HCT116 (cell line): ENCODE results near the gene UVSSA. TPM values are rescaled to one million over a fixed set of nuclear protein-coding genes. Genes with fewer than 3 reads are reported as not detected.

ENCODE experiments used
- ATAC-seq: fragments of 200-7000 bp; cut with Tn5 transposase; 2 replicates; pipeline ENCODE4 v1.9.1; 2020; ENCODE audit warnings: mild to moderate bottlenecking, moderate library complexity
- BruUV-seq: library from RNA; stranded (reverse); fragments of 400-500 nt; replicated peaks from 2 replicates; lab custom pipeline; 2021; lab: Mats Ljungman, UMichigan
- CTCF ChIA-PET: fragments of 300-600 bp; sonication (Branson Sonifier 250); formaldehyde crosslinking; loops from one replicate; lab custom pipeline; 2021; ENCODE audit warnings: antibody characterized with exemption; lab: Charles Lee
- POLR2A ChIA-PET: fragments of 300-600, 350-600 bp; sonication (Branson Sonifier 250); formaldehyde crosslinking; loops from one replicate; lab custom pipeline; 2021; ENCODE audit warnings: antibody characterized with exemption; lab: Charles Lee
- RAD21 ChIA-PET, 2 experiments: fragments of 300-600 bp; sonication (Branson Sonifier 250); formaldehyde crosslinking; loops; one replicate each; lab custom pipeline; 2023; ENCODE audit warnings: low total read pairs in 2 of 2; ENCODE audit not compliant: uncharacterized antibody in 2 of 2, unreplicated experiment in 2 of 2, low non-redundant PET in 1 of 2; lab: Charles Lee
- DNase-seq: peaks from one replicate; pipeline ENCODE4 v3.0.0-alpha.2; 2010; ENCODE audit warnings: low read depth, low spot score
- H2AFZ ChIP-seq: fragments of 200-600 bp; shearing (Covaris generic), sonication (generic); 2 replicates; pipeline ENCODE4 v1.6.1; 2017; ENCODE audit warnings: low read depth, mixed run types, mixed read lengths, antibody characterized with exemption, low read length; ENCODE audit not compliant: poor library complexity, severe bottlenecking
- H3K27ac ChIP-seq: 2 replicates; pipeline ENCODE4 v1.5.1; 2012; ENCODE audit warnings: low read depth, low read length
- H3K27me3 ChIP-seq: fragments of 200-600 bp; sonication (generic); 2 replicates; pipeline ENCODE4 v1.6.1; 2016; ENCODE audit warnings: mixed run types, low read length, mixed read lengths; ENCODE audit not compliant: insufficient read depth
- H3K36me3 ChIP-seq, 2 experiments: fragments of 200-500 bp in 1 of 2; fragments of 200-600 bp in 1 of 2; sonication (Bioruptor generic) in 1 of 2; sonication (generic) in 1 of 2; 2 replicates each; pipeline versions ENCODE4 v1.5.1 to v1.6.1; 2014 to 2016; ENCODE audit warnings: low read length in 2 of 2, inconsistent platforms in 1 of 2, mixed read lengths in 1 of 2, mixed run types in 1 of 2; ENCODE audit not compliant: insufficient read depth in 2 of 2, control insufficient read depth in 1 of 2
- H3K4me1 ChIP-seq, 2 experiments: fragments of 200-600 bp in 1 of 2; sonication (generic) in 1 of 2; 2 replicates each; pipeline versions ENCODE4 v1.5.1 to v1.6.1; 2012 to 2017; ENCODE audit warnings: low read length in 2 of 2, inconsistent platforms in 1 of 2, mild to moderate bottlenecking in 1 of 2, mixed read lengths in 1 of 2, mixed run types in 1 of 2, moderate library complexity in 1 of 2; ENCODE audit not compliant: insufficient read depth in 2 of 2, control insufficient read depth in 1 of 2
- H3K4me2 ChIP-seq: fragments of 200-600 bp; sonication (generic); 2 replicates; pipeline ENCODE4 v1.6.1; 2017; ENCODE audit warnings: mixed run types, low read length, mixed read lengths
- H3K4me3 ChIP-seq, 2 experiments: fragments of 200-600 bp in 1 of 2; sonication (generic) in 1 of 2; replicated peaks in 1 of 2; 2 replicates each; pipeline ENCODE4 v1.5.1; 2011 to 2016; ENCODE audit warnings: low read length in 2 of 2, control low read depth in 1 of 2, low read depth in 1 of 2, mild to moderate bottlenecking in 1 of 2, mixed read lengths in 1 of 2, mixed run types in 1 of 2
- H3K79me2 ChIP-seq: fragments of 200-600 bp; sonication (generic); 2 replicates; pipeline ENCODE4 v1.6.1; 2017; ENCODE audit warnings: mild to moderate bottlenecking, mixed run types, low read length, moderate library complexity, mixed read lengths; ENCODE audit not compliant: insufficient read depth
- H3K9ac ChIP-seq: fragments of 200-600 bp; sonication (generic); 2 replicates; pipeline ENCODE4 v1.6.1; 2016; ENCODE audit warnings: low read length, mixed read lengths
- H3K9me2 ChIP-seq: fragments of 200-600 bp; sonication (generic), shearing (Covaris generic); 2 replicates; pipeline ENCODE4 v1.6.1; 2017; ENCODE audit warnings: mixed run types, mild to moderate bottlenecking, moderate library complexity; ENCODE audit not compliant: insufficient read depth
- H3K9me3 ChIP-seq, 2 experiments: fragments of 200-500 bp in 1 of 2; fragments of 200-600 bp in 1 of 2; sonication (Bioruptor generic) in 1 of 2; sonication (generic) in 1 of 2; 2 replicates each; pipeline ENCODE4 v1.6.1; 2014 to 2017; ENCODE audit warnings: low read length in 2 of 2, mixed read lengths in 2 of 2, inconsistent platforms in 1 of 2, low read depth in 1 of 2, mild to moderate bottlenecking in 1 of 2, mixed run types in 1 of 2, moderate library complexity in 1 of 2; ENCODE audit not compliant: control insufficient read depth in 1 of 2, insufficient read depth in 1 of 2
- H4K20me1 ChIP-seq: fragments of 200-600 bp; sonication (generic), shearing (Covaris generic); 2 replicates; pipeline ENCODE4 v1.6.1; 2017; ENCODE audit warnings: mixed run types, mild to moderate bottlenecking, moderate library complexity; ENCODE audit not compliant: insufficient read depth
- EZH2 ChIP-seq: fragments of 200-600 bp; sonication (generic); IDR thresholded peaks from 2 replicates; pipeline ENCODE4 v1.6.1; 2017; ENCODE audit warnings: antibody characterized with exemption, mixed run types
- POLR2AphosphoS5 ChIP-seq: IDR thresholded peaks from 2 replicates; pipeline ENCODE4 v1.6.1; 2011; ENCODE audit warnings: mild to moderate bottlenecking, low read depth, low read length, moderate library complexity
- REST ChIP-seq: IDR thresholded peaks from 2 replicates; pipeline ENCODE4 v1.6.1; 2012; ENCODE audit warnings: low read depth
- SRF ChIP-seq: IDR thresholded peaks from 2 replicates; pipeline ENCODE4 v1.6.1; 2012; ENCODE audit warnings: low read depth
- ZFX ChIP-seq: fragments of 450-650 bp; IDR thresholded peaks from 2 replicates; pipeline ENCODE4 v1.6.1; 2017
- ZNF274 ChIP-seq: fragments of 200-500 bp; sonication (Bioruptor generic); IDR thresholded peaks from 2 replicates; pipeline ENCODE4 v1.6.1; 2014; ENCODE audit warnings: mild to moderate bottlenecking, low read depth, low read length, inconsistent platforms
- intact Hi-C: fragments of 100-400 bp; cut with micrococcal nuclease; formaldehyde crosslinking; loops from 2 replicates; pipeline ENCODE4 v1.10.0; 2022
- total RNA-seq: library from RNA; stranded (reverse); gene quantifications from one replicate; pipeline ENCODE4 v1.2.1, GENCODE V29; 2021; ENCODE audit not compliant: unreplicated experiment

The UVSSA gene
- total RNA-seq, 1 experiment from 2014 or later: 30.5 TPM

GRCh38 chr4:1405254-1405635 lies 58.2 kb downstream of the UVSSA start (continued):
- no peak for TF ChIP-seq REST

GRCh38 chr4:1405636-1406393 lies 58.8 kb downstream of the UVSSA start:
- Histone ChIP-seq H3K79me2 (no peaks in the 10 kb centered on the region), H3K36me3 (no peaks in the 10 kb centered on the region), H3K9me3 (no peaks in the 10 kb centered on the region; a peak in 1 of 4 replicates), H3K4me2 (no peak overlapping the region), H3K27ac (no peak overlapping the region), H3K4me3 (no peak overlapping the region), H3K4me1 (no peaks in the 10 kb centered on the region), H3K27me3 (no peaks in the 10 kb centered on the region), H3K9ac (no peak overlapping the region), H4K20me1 (no peaks in the 10 kb centered on the region), H2AFZ (no peak overlapping the region), H3K9me2 (no peaks in the 10 kb centered on the region)
- ChIA-PET RAD21 (no interaction called here), POLR2A (no interaction called here), CTCF (no interaction called here)
- no peak for ATAC-seq
- BruUV-seq: no TSS peak
- no peak for DNase-seq
- TF ChIP-seq ZFX (no peak), POLR2AphosphoS5 (no peak), SRF (no peak), ZNF274 (no peak), EZH2 (no peak)
- intact Hi-C loops: no loop called here
